H1 (cell line): ENCODE measurements around the gene RGS6. TPM values are rescaled to one million over a fixed set of nuclear protein-coding genes. Genes with fewer than 3 reads are reported as not detected.

Experiments used
- CTCF ChIA-PET: fragments of 300-600 bp; sonication (Branson Sonifier 250); formaldehyde crosslinking; loops from one replicate; lab custom pipeline; 2021; ENCODE audit not compliant: partially characterized antibody; lab: Charles Lee
- POLR2A ChIA-PET: fragments of 300-600 bp; sonication (Branson Sonifier 250); formaldehyde crosslinking; loops from one replicate; lab custom pipeline; 2021; ENCODE audit warnings: inconsistent platforms; ENCODE audit not compliant: partially characterized antibody; lab: Charles Lee
- DNase-seq, 2 experiments: peaks; one replicate each; pipeline versions ENCODE4 v3.0.0 to v3.0.0-alpha.2; 2010 to 2022; ENCODE audit warnings: low spot score in 2 of 2, low read depth in 1 of 2, mixed read lengths in 1 of 2
- FAIRE-seq: peaks from 2 replicates; lab custom pipeline; 2011; peaks lifted over from hg19 to GRCh38; lab: Jason Lieb, UNC
- H2AFZ ChIP-seq: 2 replicates; pipeline ENCODE4 v1.8.1; 2012; ENCODE audit warnings: low read length, inconsistent platforms
- H2AK5ac ChIP-seq: 2 replicates; pipeline ENCODE4 v1.6.1; 2013; ENCODE audit warnings: low read depth, low read length
- H2BK120ac ChIP-seq: replicated peaks from 2 replicates; pipeline ENCODE3; 2013; ENCODE audit warnings: low read depth, low read length, inconsistent platforms
- H2BK12ac ChIP-seq: 2 replicates; pipeline ENCODE4 v1.6.1; 2013; ENCODE audit warnings: low read depth, low read length
- H2BK15ac ChIP-seq: 2 replicates; pipeline ENCODE4 v1.6.1; 2013; ENCODE audit warnings: low read length
- H2BK20ac ChIP-seq: 2 replicates; pipeline ENCODE4 v1.6.1; 2013; ENCODE audit warnings: low read length
- H2BK5ac ChIP-seq: 2 replicates; pipeline ENCODE4 v1.6.1; 2013; ENCODE audit warnings: low read depth, low read length
- H3K14ac ChIP-seq: 2 replicates; pipeline ENCODE4 v1.6.1; 2013; ENCODE audit warnings: inconsistent platforms; ENCODE audit not compliant: insufficient read length
- H3K18ac ChIP-seq: 2 replicates; pipeline ENCODE4 v1.6.1; 2013; ENCODE audit warnings: low read length; ENCODE audit errors: extremely low read depth
- H3K23ac ChIP-seq: 2 replicates; pipeline ENCODE4 v1.6.1; 2013; ENCODE audit warnings: inconsistent platforms; ENCODE audit not compliant: insufficient read length
- H3K23me2 ChIP-seq: 2 replicates; pipeline ENCODE4 v1.6.1; 2013; ENCODE audit warnings: low read depth, low read length
- H3K27ac ChIP-seq: 2 replicates; pipeline ENCODE4 v1.6.1; 2011; ENCODE audit warnings: low read depth, low read length, inconsistent platforms
- H3K27me3 ChIP-seq, 4 experiments: replicated peaks in 1 of 4; 1 replicate in 1 of 4; 2 replicates in 3 of 4; pipeline versions ENCODE4 v1.6.1 to v1.8.1; 2011 to 2013; ENCODE audit warnings: low read length in 3 of 4, mild to moderate bottlenecking in 3 of 4, inconsistent platforms in 2 of 4, mixed read lengths in 2 of 4, moderate library complexity in 1 of 4; ENCODE audit not compliant: control insufficient read depth in 3 of 4, insufficient read depth in 3 of 4; ENCODE audit errors: extremely low read depth in 1 of 4
- H3K36me3 ChIP-seq, 4 experiments: 2 replicates each; pipeline versions ENCODE4 v1.6.1 to v1.8.1; 2011 to 2013; ENCODE audit warnings: mild to moderate bottlenecking in 4 of 4, low read length in 3 of 4, moderate library complexity in 2 of 4, control low read depth in 1 of 4, inconsistent platforms in 1 of 4; ENCODE audit not compliant: insufficient read depth in 4 of 4, control insufficient read depth in 2 of 4
- H3K4ac ChIP-seq: replicated peaks from 2 replicates; pipeline ENCODE3; 2013; ENCODE audit warnings: low read length, low read depth, mixed read lengths, inconsistent platforms; ENCODE audit not compliant: insufficient read length
- H3K4me1 ChIP-seq, 4 experiments: replicated peaks in 1 of 4; 1 replicate in 1 of 4; 2 replicates in 3 of 4; pipeline versions ENCODE4 v1.6.1 to v1.8.1; 2011 to 2013; ENCODE audit warnings: low read length in 3 of 4, inconsistent platforms in 2 of 4, mixed read lengths in 1 of 4; ENCODE audit not compliant: insufficient read depth in 4 of 4, control insufficient read depth in 3 of 4
- H3K4me2 ChIP-seq, 2 experiments: 2 replicates each; pipeline versions ENCODE4 v1.6.1 to v1.8.1; 2011 to 2013; ENCODE audit warnings: low read depth in 2 of 2, low read length in 2 of 2, control low read depth in 1 of 2, inconsistent platforms in 1 of 2, mild to moderate bottlenecking in 1 of 2; ENCODE audit not compliant: insufficient read depth in 1 of 2
- H3K4me3 ChIP-seq, 4 experiments: fragments of 200-600, 300-600 bp in 1 of 4; sonication (generic), shearing (Covaris generic), sonication (Bioruptor Twin) in 1 of 4; 2 replicates each; pipeline versions ENCODE4 v1.5.1 to v1.8.1; 2011 to 2016; ENCODE audit warnings: low read length in 4 of 4, low read depth in 3 of 4, control low read depth in 2 of 4, inconsistent platforms in 2 of 4, mild to moderate bottlenecking in 2 of 4, mixed read lengths in 1 of 4, moderate library complexity in 1 of 4; ENCODE audit not compliant: insufficient read depth in 2 of 4; ENCODE audit errors: extremely low read depth in 1 of 4
- H3K56ac ChIP-seq: replicated peaks from 2 replicates; pipeline ENCODE3; 2013; ENCODE audit warnings: low read depth, mild to moderate bottlenecking, mixed read lengths, low read length, inconsistent platforms; ENCODE audit not compliant: insufficient read length
- H3K79me1 ChIP-seq: 2 replicates; pipeline ENCODE4 v1.6.1; 2013; ENCODE audit warnings: low read depth, low read length, control low read depth
- H3K79me2 ChIP-seq, 2 experiments: 2 replicates each; pipeline versions ENCODE4 v1.6.1 to v1.8.1; 2012 to 2013; ENCODE audit warnings: low read length in 2 of 2, mild to moderate bottlenecking in 2 of 2, inconsistent platforms in 1 of 2; ENCODE audit not compliant: insufficient read depth in 2 of 2, control insufficient read depth in 1 of 2
- H3K9ac ChIP-seq, 4 experiments: replicated peaks in 1 of 4; 1 replicate in 1 of 4; 2 replicates in 3 of 4; pipeline versions ENCODE4 v1.6.1 to v1.8.1; 2011 to 2013; ENCODE audit warnings: low read depth in 3 of 4, low read length in 3 of 4, control low read depth in 2 of 4, mild to moderate bottlenecking in 2 of 4, moderate library complexity in 2 of 4, inconsistent platforms in 1 of 4; ENCODE audit errors: extremely low read depth in 1 of 4
- H3K9me3 ChIP-seq, 2 experiments: 2 replicates each; pipeline versions ENCODE4 v1.6.1 to v1.8.1; 2012 to 2013; ENCODE audit warnings: mild to moderate bottlenecking in 2 of 2, moderate library complexity in 2 of 2, control low read depth in 1 of 2, inconsistent platforms in 1 of 2, low read depth in 1 of 2, low read length in 1 of 2, mixed read lengths in 1 of 2; ENCODE audit not compliant: insufficient read depth in 2 of 2
- H4K20me1 ChIP-seq, 2 experiments: replicated peaks in 1 of 2; 2 replicates each; pipeline versions ENCODE3 to v1.8.1; 2011 to 2013; ENCODE audit warnings: inconsistent platforms in 2 of 2, low read length in 2 of 2, mild to moderate bottlenecking in 1 of 2; ENCODE audit not compliant: insufficient read depth in 2 of 2, control insufficient read depth in 1 of 2
- H4K5ac ChIP-seq: 2 replicates; pipeline ENCODE4 v1.6.1; 2013; ENCODE audit warnings: low read length, low read depth, mixed read lengths, inconsistent platforms; ENCODE audit not compliant: insufficient read length
- H4K8ac ChIP-seq: 2 replicates; pipeline ENCODE4 v1.8.0; 2013; ENCODE audit warnings: mild to moderate bottlenecking, moderate library complexity, low read length, inconsistent platforms; ENCODE audit not compliant: insufficient read depth; ENCODE audit errors: extremely low read depth
- H4K91ac ChIP-seq: replicated peaks from 2 replicates; pipeline ENCODE3; 2013; ENCODE audit warnings: low read length, mixed read lengths, inconsistent platforms; ENCODE audit not compliant: insufficient read length
- CBX8 ChIP-seq: fragments of 300-800, 300-1000 bp; sonication (generic); IDR thresholded peaks from 2 replicates; pipeline ENCODE4 v1.7.1; 2016; ENCODE audit warnings: low read depth, low read length, borderline replicate concordance
- CHD1 ChIP-seq: IDR thresholded peaks from 2 replicates; pipeline ENCODE4 v1.6.1; 2012; ENCODE audit warnings: low read depth, low read length, improper control_type of control experiment
- JUND ChIP-seq: IDR thresholded peaks from 2 replicates; pipeline ENCODE4 v1.6.1; 2011; ENCODE audit warnings: mild to moderate bottlenecking, improper control_type of control experiment, low read length
- KDM1A ChIP-seq: fragments of 200-600, 300-600 bp; sonication (generic); IDR thresholded peaks from 2 replicates; pipeline ENCODE4 v1.7.1; 2016; ENCODE audit warnings: mild to moderate bottlenecking, low read length, borderline replicate concordance
- SIN3A ChIP-seq, 2 experiments: IDR thresholded peaks in 1 of 2; conservative IDR thresholded peaks in 1 of 2; 2 replicates each; pipeline ENCODE4 v1.6.1; 2011 to 2012; ENCODE audit warnings: low read length in 2 of 2, improper control_type of control experiment in 1 of 2, low read depth in 1 of 2, mild to moderate bottlenecking in 1 of 2
- SP4 ChIP-seq: IDR thresholded peaks from 2 replicates; pipeline ENCODE4 v1.6.1; 2012; ENCODE audit warnings: low read length, inconsistent platforms
- TAF1 ChIP-seq: IDR thresholded peaks from 2 replicates; pipeline ENCODE4 v1.6.1; 2011; ENCODE audit warnings: mild to moderate bottlenecking, low read depth, low read length
- WGBS, 2 experiments: shearing (Covaris generic) in 1 of 2; methylation state at CpG; one replicate each; pipeline versions ENCODE4 v1.1.6 to v1.1.7; 2013 to 2015; ENCODE audit warnings: low lambda C conversion rate in 2 of 2, mixed read lengths in 2 of 2, inconsistent platforms in 1 of 2, low coverage in 1 of 2, missing lambda C conversion rate in 1 of 2; ENCODE audit not compliant: insufficient replicate concordance in 2 of 2, insufficient coverage in 1 of 2, insufficient read length in 1 of 2; ENCODE audit errors: extremely low coverage in 1 of 2, missing lambda C conversion rate in 1 of 2; 5-methylcytosine and 5-hydroxymethylcytosine counted together
- polyA plus RNA-seq, 7 experiments: library from polyadenylated mRNA; depleted of rRNA in 3 of 7; stranded (reverse) in 5 of 7; unstranded in 2 of 7; fragments of >200 nt in 5 of 7; fragments of 200-250 nt in 2 of 7; gene quantifications; 1 replicate in 5 of 7; 2 replicates in 1 of 7; 4 replicates in 1 of 7; pipeline versions ENCODE4 v1.2.1 to v1.2.3, GENCODE V29; 2011 to 2013; ENCODE audit warnings: missing spikeins in 2 of 7, mixed read lengths in 2 of 7
- total RNA-seq: library from RNA; stranded (reverse); fragmentation: NEBNext Ultra II Directional; extraction: Animal tissue kit (Norgen Biotek cat#: 25700); gene quantifications from 2 replicates; pipeline ENCODE4 v1.2.1, GENCODE V29; 2021

The RGS6 gene
- total and polyA plus RNA-seq, 2 of the 8 experiments (the other 6 are each of a cell fraction or from before 2014, with no cell fraction given) = 0.26 to 1.1 TPM

DNA sequence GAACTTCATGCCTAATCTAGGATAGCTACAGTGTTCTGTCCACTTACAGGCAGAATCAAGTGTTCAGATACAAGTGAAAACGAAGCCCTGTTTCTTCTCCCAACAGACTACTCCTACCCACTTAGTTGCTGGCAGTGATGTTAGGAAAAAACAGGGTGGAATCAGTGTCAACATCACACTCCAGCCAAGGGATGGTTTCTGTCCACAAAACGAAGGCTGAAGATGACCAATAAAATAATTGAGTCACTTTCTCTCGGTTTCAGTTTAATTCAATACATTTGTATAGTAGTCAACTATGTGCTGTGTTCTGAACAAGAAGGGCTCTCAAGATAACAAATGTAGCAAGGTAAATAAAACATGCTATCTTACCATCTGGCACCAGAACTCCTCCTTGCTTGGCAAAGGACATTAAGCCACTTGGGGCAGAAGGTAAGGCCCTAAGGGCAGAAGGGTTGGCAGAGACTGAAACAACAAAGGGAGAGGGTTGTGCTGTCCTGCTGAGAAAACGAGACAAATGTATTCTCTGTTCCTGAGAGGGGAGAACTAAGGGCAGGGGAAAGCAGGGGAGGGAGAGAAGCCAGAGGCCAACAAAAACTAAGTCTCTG lies 568.1 kb downstream of the RGS6 start:
- no peaks in the 10 kb centered on the region for H3K27me3 ChIP-seq
- POLR2A ChIA-PET = no interaction called here
- H3K27ac ChIP-seq = no peak overlapping the region
- WGBS, 2 experiments = 84% methylated on average over 4 of the region's 4 CpGs; no CpG with 5 or more reads in 1 of the 2 experiments
- H2BK20ac ChIP-seq = no peak overlapping the region
- no peaks in the 10 kb centered on the region for H4K20me1 ChIP-seq
- H3K79me1 ChIP-seq = no peaks in the 10 kb centered on the region
- no peaks in the 10 kb centered on the region for H3K23me2 ChIP-seq
- H2BK15ac ChIP-seq = no peak overlapping the region
- no peaks in the 10 kb centered on the region for H3K79me2 ChIP-seq
- H4K91ac ChIP-seq = no peak overlapping the region
- H4K8ac ChIP-seq = no peak overlapping the region
- H3K4me3 ChIP-seq = no peak overlapping the region
- TF ChIP-seq CHD1 = no peak
- TF ChIP-seq SP4 = no peak
- TF ChIP-seq KDM1A = no peak
- TF ChIP-seq JUND = no peak
- no peak for TF ChIP-seq SIN3A (conservative IDR thresholded peaks at IDR 0.05 in 1 of 2, IDR thresholded peaks at IDR 0.05 in 1 of 2; ENCODE audit: low read depth in 1 of 2, low read length in 2 of 2)
- no peak for TF ChIP-seq CBX8
- no peak for TF ChIP-seq TAF1
- no peak overlapping the region for H2AFZ ChIP-seq
- no peak overlapping the region for H3K4ac ChIP-seq
- no peak overlapping the region for H2BK12ac ChIP-seq
- H2BK120ac ChIP-seq = no peak overlapping the region
- H3K56ac ChIP-seq = no peak overlapping the region
- H4K5ac ChIP-seq = no peak overlapping the region
- 0 out of 4 replicates have a peak, but pooled peaks cover 0 to 3% of the 10 kb centered on the region in 2 experiments for H3K9me3 ChIP-seq
- no peaks in the 10 kb centered on the region for H3K36me3 ChIP-seq
- H2AK5ac ChIP-seq = no peak overlapping the region
- FAIRE-seq = no peak
- H3K23ac ChIP-seq = no peak overlapping the region
- H3K18ac ChIP-seq = no peak overlapping the region
- no peaks in the 10 kb centered on the region for H3K4me1 ChIP-seq
- CTCF ChIA-PET = interaction anchor here (1.9 kb wide), 1 partner anchor 13 kb away, joined by 11 read pairs; no protein-coding TSS in a partner anchor
- no peak for DNase-seq
- H3K4me2 ChIP-seq = no peak overlapping the region
- H3K14ac ChIP-seq = no peak overlapping the region
- no peak overlapping the region for H3K9ac ChIP-seq
- H2BK5ac ChIP-seq = no peak overlapping the region
